H1 (cell line): ENCODE measurements around the gene FOXA2. TPM values are rescaled to one million over a fixed set of nuclear protein-coding genes. Genes with fewer than 3 reads are reported as not detected.

Source experiments
- CTCF ChIA-PET: fragments of 300-600 bp; sonication (Branson Sonifier 250); formaldehyde crosslinking; loops from one replicate; lab custom pipeline; 2021; ENCODE audit not compliant: partially characterized antibody; lab: Charles Lee
- POLR2A ChIA-PET: fragments of 300-600 bp; sonication (Branson Sonifier 250); formaldehyde crosslinking; loops from one replicate; lab custom pipeline; 2021; ENCODE audit warnings: inconsistent platforms; ENCODE audit not compliant: partially characterized antibody; lab: Charles Lee
- DNase-seq, 2 experiments: peaks; one replicate each; pipeline versions ENCODE4 v3.0.0 to v3.0.0-alpha.2; 2010 to 2022; ENCODE audit warnings: low spot score in 2 of 2, low read depth in 1 of 2, mixed read lengths in 1 of 2
- FAIRE-seq: peaks from 2 replicates; lab custom pipeline; 2011; peaks lifted over from hg19 to GRCh38; lab: Jason Lieb, UNC
- H2AFZ ChIP-seq: 2 replicates; pipeline ENCODE4 v1.8.1; 2012; ENCODE audit warnings: low read length, inconsistent platforms
- H2AK5ac ChIP-seq: 2 replicates; pipeline ENCODE4 v1.6.1; 2013; ENCODE audit warnings: low read depth, low read length
- H2BK120ac ChIP-seq: replicated peaks from 2 replicates; pipeline ENCODE3; 2013; ENCODE audit warnings: low read depth, low read length, inconsistent platforms
- H2BK12ac ChIP-seq: 2 replicates; pipeline ENCODE4 v1.6.1; 2013; ENCODE audit warnings: low read depth, low read length
- H2BK15ac ChIP-seq: 2 replicates; pipeline ENCODE4 v1.6.1; 2013; ENCODE audit warnings: low read length
- H2BK20ac ChIP-seq: 2 replicates; pipeline ENCODE4 v1.6.1; 2013; ENCODE audit warnings: low read length
- H2BK5ac ChIP-seq: 2 replicates; pipeline ENCODE4 v1.6.1; 2013; ENCODE audit warnings: low read depth, low read length
- H3K14ac ChIP-seq: 2 replicates; pipeline ENCODE4 v1.6.1; 2013; ENCODE audit warnings: inconsistent platforms; ENCODE audit not compliant: insufficient read length
- H3K18ac ChIP-seq: 2 replicates; pipeline ENCODE4 v1.6.1; 2013; ENCODE audit warnings: low read length; ENCODE audit errors: extremely low read depth
- H3K23ac ChIP-seq: 2 replicates; pipeline ENCODE4 v1.6.1; 2013; ENCODE audit warnings: inconsistent platforms; ENCODE audit not compliant: insufficient read length
- H3K23me2 ChIP-seq: 2 replicates; pipeline ENCODE4 v1.6.1; 2013; ENCODE audit warnings: low read depth, low read length
- H3K27ac ChIP-seq: 2 replicates; pipeline ENCODE4 v1.6.1; 2011; ENCODE audit warnings: low read depth, low read length, inconsistent platforms
- H3K27me3 ChIP-seq, 4 experiments: replicated peaks in 1 of 4; 1 replicate in 1 of 4; 2 replicates in 3 of 4; pipeline versions ENCODE4 v1.6.1 to v1.8.1; 2011 to 2013; ENCODE audit warnings: low read length in 3 of 4, mild to moderate bottlenecking in 3 of 4, inconsistent platforms in 2 of 4, mixed read lengths in 2 of 4, moderate library complexity in 1 of 4; ENCODE audit not compliant: control insufficient read depth in 3 of 4, insufficient read depth in 3 of 4; ENCODE audit errors: extremely low read depth in 1 of 4
- H3K36me3 ChIP-seq, 4 experiments: 2 replicates each; pipeline versions ENCODE4 v1.6.1 to v1.8.1; 2011 to 2013; ENCODE audit warnings: mild to moderate bottlenecking in 4 of 4, low read length in 3 of 4, moderate library complexity in 2 of 4, control low read depth in 1 of 4, inconsistent platforms in 1 of 4; ENCODE audit not compliant: insufficient read depth in 4 of 4, control insufficient read depth in 2 of 4
- H3K4ac ChIP-seq: replicated peaks from 2 replicates; pipeline ENCODE3; 2013; ENCODE audit warnings: low read length, low read depth, mixed read lengths, inconsistent platforms; ENCODE audit not compliant: insufficient read length
- H3K4me1 ChIP-seq, 4 experiments: replicated peaks in 1 of 4; 1 replicate in 1 of 4; 2 replicates in 3 of 4; pipeline versions ENCODE4 v1.6.1 to v1.8.1; 2011 to 2013; ENCODE audit warnings: low read length in 3 of 4, inconsistent platforms in 2 of 4, mixed read lengths in 1 of 4; ENCODE audit not compliant: insufficient read depth in 4 of 4, control insufficient read depth in 3 of 4
- H3K4me2 ChIP-seq, 2 experiments: 2 replicates each; pipeline versions ENCODE4 v1.6.1 to v1.8.1; 2011 to 2013; ENCODE audit warnings: low read depth in 2 of 2, low read length in 2 of 2, control low read depth in 1 of 2, inconsistent platforms in 1 of 2, mild to moderate bottlenecking in 1 of 2; ENCODE audit not compliant: insufficient read depth in 1 of 2
- H3K4me3 ChIP-seq, 4 experiments: fragments of 200-600, 300-600 bp in 1 of 4; sonication (generic), shearing (Covaris generic), sonication (Bioruptor Twin) in 1 of 4; 2 replicates each; pipeline versions ENCODE4 v1.5.1 to v1.8.1; 2011 to 2016; ENCODE audit warnings: low read length in 4 of 4, low read depth in 3 of 4, control low read depth in 2 of 4, inconsistent platforms in 2 of 4, mild to moderate bottlenecking in 2 of 4, mixed read lengths in 1 of 4, moderate library complexity in 1 of 4; ENCODE audit not compliant: insufficient read depth in 2 of 4; ENCODE audit errors: extremely low read depth in 1 of 4
- H3K56ac ChIP-seq: replicated peaks from 2 replicates; pipeline ENCODE3; 2013; ENCODE audit warnings: low read depth, mild to moderate bottlenecking, mixed read lengths, low read length, inconsistent platforms; ENCODE audit not compliant: insufficient read length
- H3K79me1 ChIP-seq: 2 replicates; pipeline ENCODE4 v1.6.1; 2013; ENCODE audit warnings: low read depth, low read length, control low read depth
- H3K79me2 ChIP-seq, 2 experiments: 2 replicates each; pipeline versions ENCODE4 v1.6.1 to v1.8.1; 2012 to 2013; ENCODE audit warnings: low read length in 2 of 2, mild to moderate bottlenecking in 2 of 2, inconsistent platforms in 1 of 2; ENCODE audit not compliant: insufficient read depth in 2 of 2, control insufficient read depth in 1 of 2
- H3K9ac ChIP-seq, 4 experiments: replicated peaks in 1 of 4; 1 replicate in 1 of 4; 2 replicates in 3 of 4; pipeline versions ENCODE4 v1.6.1 to v1.8.1; 2011 to 2013; ENCODE audit warnings: low read depth in 3 of 4, low read length in 3 of 4, control low read depth in 2 of 4, mild to moderate bottlenecking in 2 of 4, moderate library complexity in 2 of 4, inconsistent platforms in 1 of 4; ENCODE audit errors: extremely low read depth in 1 of 4
- H3K9me3 ChIP-seq, 2 experiments: 2 replicates each; pipeline versions ENCODE4 v1.6.1 to v1.8.1; 2012 to 2013; ENCODE audit warnings: mild to moderate bottlenecking in 2 of 2, moderate library complexity in 2 of 2, control low read depth in 1 of 2, inconsistent platforms in 1 of 2, low read depth in 1 of 2, low read length in 1 of 2, mixed read lengths in 1 of 2; ENCODE audit not compliant: insufficient read depth in 2 of 2
- H4K20me1 ChIP-seq, 2 experiments: replicated peaks in 1 of 2; 2 replicates each; pipeline versions ENCODE3 to v1.8.1; 2011 to 2013; ENCODE audit warnings: inconsistent platforms in 2 of 2, low read length in 2 of 2, mild to moderate bottlenecking in 1 of 2; ENCODE audit not compliant: insufficient read depth in 2 of 2, control insufficient read depth in 1 of 2
- H4K5ac ChIP-seq: 2 replicates; pipeline ENCODE4 v1.6.1; 2013; ENCODE audit warnings: low read length, low read depth, mixed read lengths, inconsistent platforms; ENCODE audit not compliant: insufficient read length
- H4K8ac ChIP-seq: 2 replicates; pipeline ENCODE4 v1.8.0; 2013; ENCODE audit warnings: mild to moderate bottlenecking, moderate library complexity, low read length, inconsistent platforms; ENCODE audit not compliant: insufficient read depth; ENCODE audit errors: extremely low read depth
- H4K91ac ChIP-seq: replicated peaks from 2 replicates; pipeline ENCODE3; 2013; ENCODE audit warnings: low read length, mixed read lengths, inconsistent platforms; ENCODE audit not compliant: insufficient read length
- SP4 ChIP-seq: IDR thresholded peaks from 2 replicates; pipeline ENCODE4 v1.6.1; 2012; ENCODE audit warnings: low read length, inconsistent platforms
- WGBS, 2 experiments: shearing (Covaris generic) in 1 of 2; methylation state at CpG; one replicate each; pipeline versions ENCODE4 v1.1.6 to v1.1.7; 2013 to 2015; ENCODE audit warnings: low lambda C conversion rate in 2 of 2, mixed read lengths in 2 of 2, inconsistent platforms in 1 of 2, low coverage in 1 of 2, missing lambda C conversion rate in 1 of 2; ENCODE audit not compliant: insufficient replicate concordance in 2 of 2, insufficient coverage in 1 of 2, insufficient read length in 1 of 2; ENCODE audit errors: extremely low coverage in 1 of 2, missing lambda C conversion rate in 1 of 2; 5-methylcytosine and 5-hydroxymethylcytosine counted together
- polyA plus RNA-seq, 7 experiments: library from polyadenylated mRNA; depleted of rRNA in 3 of 7; stranded (reverse) in 5 of 7; unstranded in 2 of 7; fragments of >200 nt in 5 of 7; fragments of 200-250 nt in 2 of 7; gene quantifications; 1 replicate in 5 of 7; 2 replicates in 1 of 7; 4 replicates in 1 of 7; pipeline versions ENCODE4 v1.2.1 to v1.2.3, GENCODE V29; 2011 to 2013; ENCODE audit warnings: missing spikeins in 2 of 7, mixed read lengths in 2 of 7
- total RNA-seq: library from RNA; stranded (reverse); fragmentation: NEBNext Ultra II Directional; extraction: Animal tissue kit (Norgen Biotek cat#: 25700); gene quantifications from 2 replicates; pipeline ENCODE4 v1.2.1, GENCODE V29; 2021

The FOXA2 gene
- total and polyA plus RNA-seq, 2 of the 8 experiments (the other 6 are each of a cell fraction or from before 2014, with no cell fraction given): not detected

GRCh38 chr20:22575737-22576136 lies 8.6 kb downstream of the FOXA2 start:
- Histone ChIP-seq H3K18ac (no peak overlapping the region), H2BK20ac (no peak overlapping the region), H2BK12ac (no peak overlapping the region), H3K23me2 (peaks cover 3% of the 10 kb centered on the region; the same call in 1 of the 2 replicates), H2BK15ac (no peak overlapping the region), H4K8ac (no peak overlapping the region), H2AFZ (no peak overlapping the region), H4K20me1 (peaks cover 21 to 37% of the 10 kb centered on the region in 2 experiments), H4K5ac (no peak overlapping the region), H3K23ac (no peak overlapping the region), H3K14ac (no peak overlapping the region), H3K4me3 (no peak overlapping the region), H3K27me3 (peaks cover 93 to 99% (median 98%) of the 10 kb centered on the region in 4 experiments), H3K9ac (no peak overlapping the region), H4K91ac (no peak overlapping the region), H2BK120ac (no peak overlapping the region), H3K56ac (no peak overlapping the region), H2BK5ac (no peak overlapping the region), H3K79me1 (no peaks in the 10 kb centered on the region), H3K4ac (no peak overlapping the region), H3K4me1 (peaks cover 14 to 42% (median 21%) of the 10 kb centered on the region in 4 experiments), H2AK5ac (no peak overlapping the region), H3K27ac (no peak overlapping the region), H3K4me2 (no peak overlapping the region; a peak in 1 of 4 replicates), H3K36me3 (peaks cover 0 to 4% (median 0%) of the 10 kb centered on the region in 4 experiments; a peak in 1 of 8 replicates), H3K9me3 (no peaks in the 10 kb centered on the region), H3K79me2 (no peaks in the 10 kb centered on the region)
- DNase-seq (no peak), FAIRE-seq (no peak)
- POLR2A ChIA-PET: interaction anchor here (1.2 to 1.3 kb wide), 2 partner anchors 9 to 11 kb away, joined by 3 to 4 read pairs; partner anchors contain the start of gene FOXA2
- CTCF ChIA-PET: interaction anchor here (0.6 to 8.4 kb wide), 7 partner anchors 10 to 237 kb away, joined by 3 to 69 read pairs (median 3); partner anchors contain the start of gene FOXA2
- 6% methylated on average over 4 of the region's 4 CpGs; no CpG with 5 or more reads in 1 of the 2 experiments for WGBS, 2 experiments
- TF ChIP-seq SP4: no peak
